Skeletal muscle cell (primary cell): Measurements from ENCODE around the gene FURIN.
A peak's percentile ranks its signal among the peaks of the same experiment; 100 is the strongest.

Experiments
- DNase-seq: peaks from one replicate; pipeline ENCODE4 v3.0.0-alpha.2; 2010; ENCODE audit warnings: low read depth
- H3K4me3 ChIP-seq: 2 replicates; pipeline ENCODE4 v1.5.1; 2011; ENCODE audit warnings: low read depth, mild to moderate bottlenecking, control low read depth, low read length, moderate library complexity

FURIN gene

GRCh38 chr15:90879730-90880366 is 11.5 kb downstream of the FURIN start:
- H3K4me3 ChIP-seq: no peak overlapping the region
- DNase-seq: no peak

- no peak for DNase-seq
- H3K4me3 ChIP-seq: no peak overlapping the region
Measured at GRCh38 chr15:90880381-90881145, 12.2 kb downstream of the FURIN start.

GRCh38 chr15:90881181-90881977 is 13.0 kb downstream of the FURIN start:
- H3K4me3 ChIP-seq: no peak overlapping the region

GRCh38 chr15:90881978-90882721 is 13.8 kb downstream of the FURIN start:
- no peak for DNase-seq
- H3K4me3 ChIP-seq: no peak overlapping the region

More at GRCh38 chr15:90881181-90881977, 13.0 kb downstream of the FURIN start:
- no peak for DNase-seq

- H3K4me3 ChIP-seq: no peak overlapping the region
Measured at GRCh38 chr15:90882781-90883525, 14.6 kb downstream of the FURIN start.

GRCh38 chr15:90883526-90883975 is 15.2 kb downstream of the FURIN start:
- no peak for DNase-seq
- peak overlapping the region; percentile 51 for H3K4me3 ChIP-seq

More at GRCh38 chr15:90882781-90883525, 14.6 kb downstream of the FURIN start:
- DNase-seq: no peak

- H3K4me3 ChIP-seq: peak within 1 kb of the TSS; percentile 51
Measured at GRCh38 chr15:90883976-90884718, 15.8 kb downstream of the FURIN start, which contains the start of gene FES. Gene FES, plus strand, starts transcription at chr15:90884504. Its CDS starts 542 bp downstream, at chr15:90885046.

GRCh38 chr15:90884719-90885431 is 16.5 kb downstream of the FURIN start:
- H3K4me3 ChIP-seq: peak overlapping the region; percentile 51
- DNase-seq: no peak

More at GRCh38 chr15:90883976-90884718, 15.8 kb downstream of the FURIN start, which contains the start of gene FES:
- no peak for DNase-seq

- no peak overlapping the region for H3K4me3 ChIP-seq
- DNase-seq: no peak
Measured at GRCh38 chr15:90885432-90886290, 17.3 kb downstream of the FURIN start.

- no peak for DNase-seq
- no peak overlapping the region for H3K4me3 ChIP-seq
Measured at GRCh38 chr15:90886291-90886614, 17.9 kb downstream of the FURIN start.

- no peak for DNase-seq
- H3K4me3 ChIP-seq: no peak overlapping the region
Measured at GRCh38 chr15:90887037-90887481, 18.7 kb downstream of the FURIN start.

GRCh38 chr15:90889313-90889730 is 20.9 kb downstream of the FURIN start:
- no peak for DNase-seq
- H3K4me3 ChIP-seq: no peak overlapping the region

GRCh38 chr15:90889736-90890456 is 21.5 kb downstream of the FURIN start:
- DNase-seq: no peak
- no peak overlapping the region for H3K4me3 ChIP-seq

GRCh38 chr15:90890839-90891238 is 22.5 kb downstream of the FURIN start:
- no peak for DNase-seq
- H3K4me3 ChIP-seq: no peak overlapping the region

- no peak overlapping the region for H3K4me3 ChIP-seq
- DNase-seq: no peak
Measured at GRCh38 chr15:90891346-90891949, 23.1 kb downstream of the FURIN start.
